HEK293T (cell line): ENCODE results near the gene YIPF6.
A peak's percentile ranks its signal among the peaks of the same experiment; 100 is the strongest.
"Not testable (repeated sequence)": the region's sequence is repeated elsewhere in the genome, so short reads cannot be mapped to it uniquely, and the experiment has no call there.

Experiments used
- CTCF ChIA-PET: fragments of 350-600 bp; formaldehyde crosslinking; extraction: SDS; loops from one replicate; lab custom pipeline; 2021; ENCODE audit warnings: antibody characterized with exemption, inconsistent platforms; lab: Yijun Ruan, JAX
- POLR2A ChIA-PET: fragments of 350-600 bp; formaldehyde crosslinking; extraction: SDS; loops from one replicate; lab custom pipeline; 2020; ENCODE audit warnings: antibody characterized with exemption, inconsistent platforms; lab: Yijun Ruan, JAX
- DNase-seq: peaks from one replicate; pipeline ENCODE4 v3.0.0; 2012; ENCODE audit warnings: mixed read lengths; ENCODE audit errors: extremely low spot score
- ARNT ChIP-seq: fragments of 450-650 bp; IDR thresholded peaks from 2 replicates; pipeline ENCODE4 v1.6.1; 2017; ENCODE audit warnings: mild to moderate bottlenecking
- BHLHE40 ChIP-seq: fragments of 450-650 bp; IDR thresholded peaks from 2 replicates; pipeline ENCODE4 v1.6.1; 2016; ENCODE audit warnings: mild to moderate bottlenecking, moderate library complexity, borderline replicate concordance
- CTBP1 ChIP-seq: fragments of 450-650 bp; IDR thresholded peaks from 2 replicates; pipeline ENCODE4 v1.6.1; 2016; ENCODE audit warnings: borderline replicate concordance
- ELF4 ChIP-seq: fragments of 450-650 bp; IDR thresholded peaks from 2 replicates; pipeline ENCODE4 v1.6.1; 2017; ENCODE audit warnings: antibody characterized with exemption
- FOXK2 ChIP-seq: fragments of 450-650 bp; IDR thresholded peaks from 2 replicates; pipeline ENCODE4 v1.6.1; 2016; ENCODE audit warnings: mild to moderate bottlenecking
- FOXM1 ChIP-seq: fragments of 450-650 bp; IDR thresholded peaks from 2 replicates; pipeline ENCODE4 v1.6.1; 2017; ENCODE audit warnings: mild to moderate bottlenecking, borderline replicate concordance
- HDGF ChIP-seq: fragments of 450-650 bp; IDR thresholded peaks from 2 replicates; pipeline ENCODE4 v1.6.1; 2017; ENCODE audit warnings: antibody characterized with exemption, borderline replicate concordance
- L3MBTL2 ChIP-seq: fragments of 450-650 bp; conservative IDR thresholded peaks from 2 replicates; pipeline ENCODE4 v1.6.1; 2016; ENCODE audit warnings: mild to moderate bottlenecking
- LEF1 ChIP-seq: fragments of 450-650 bp; IDR thresholded peaks from 2 replicates; pipeline ENCODE4 v1.6.1; 2017; ENCODE audit warnings: mild to moderate bottlenecking, borderline replicate concordance
- NFRKB ChIP-seq: fragments of 450-650 bp; IDR thresholded peaks from 2 replicates; pipeline ENCODE4 v1.6.1; 2016; ENCODE audit warnings: mild to moderate bottlenecking, moderate library complexity
- PKNOX1 ChIP-seq: fragments of 450-650 bp; IDR thresholded peaks from 2 replicates; pipeline ENCODE4 v1.6.1; 2016
- SP1 ChIP-seq: fragments of 450-650 bp; IDR thresholded peaks from 2 replicates; pipeline ENCODE4 v1.6.1; 2017
- SUZ12 ChIP-seq: fragments of 450-650 bp; IDR thresholded peaks from 2 replicates; pipeline ENCODE4 v1.6.1; 2016; ENCODE audit warnings: mild to moderate bottlenecking
- TARDBP ChIP-seq: fragments of 450-650 bp; IDR thresholded peaks from 2 replicates; pipeline ENCODE4 v1.6.1; 2016
- ZNF384 ChIP-seq: fragments of 450-650 bp; IDR thresholded peaks from 2 replicates; pipeline ENCODE4 v1.6.1; 2016

The YIPF6 gene

GRCh38 chrX:68487924-68488323 is 10.9 kb upstream of the YIPF6 start:
- CTCF ChIA-PET, result interaction anchor here (0.6 kb wide), 1 partner anchor 302 kb away, joined by 3 read pairs; no protein-coding TSS in a partner anchor
- TF ChIP-seq TARDBP (no peak), ZNF384 (no peak), ARNT (no peak), SUZ12 (no peak), LEF1 (no peak), HDGF (no peak), PKNOX1 (no peak), BHLHE40 (no peak), SP1 (no peak), FOXK2 (no peak), ELF4 (no peak), FOXM1 (no peak)
- POLR2A ChIA-PET, result no interaction called here
- no peak for DNase-seq

- TF ChIP-seq LEF1, result no peak
- TF ChIP-seq SUZ12, result no peak
- no peak for DNase-seq
- ChIA-PET POLR2A (no interaction called here), CTCF (no interaction called here)
Measured at GRCh38 chrX:68488657-68489056, 10.2 kb upstream of the YIPF6 start.

- ChIA-PET CTCF (interaction anchor here (0.6 to 1.3 kb wide), 3 partner anchors 27 to 294 kb away, joined by 3 to 5 read pairs (median 4); no protein-coding TSS in a partner anchor), POLR2A (interaction anchor here (0.7 kb wide), 1 partner anchor 57 kb away, joined by 3 read pairs; the partner anchor contains the start of gene OPHN1)
- TF ChIP-seq FOXK2 (no peak), ZNF384 (no peak), LEF1 (no peak), L3MBTL2 (no peak), BHLHE40 (no peak), SUZ12 (no peak), PKNOX1 (no peak), FOXM1 (no peak), CTBP1 (no peak), NFRKB (no peak), ARNT (no peak)
- peak; percentile 67 for DNase-seq
Measured at GRCh38 chrX:68490644-68491043, 8.2 kb upstream of the YIPF6 start.

- TF ChIP-seq LEF1, result no peak
- CTCF ChIA-PET, result no interaction called here
- DNase-seq, result no peak
- POLR2A ChIA-PET, result no interaction called here
Measured at GRCh38 chrX:68492583-68492982, 6.3 kb upstream of the YIPF6 start.

GRCh38 chrX:68493776-68494175 is 5.1 kb upstream of the YIPF6 start:
- CTCF ChIA-PET, DNase-seq, POLR2A ChIA-PET: not testable (repeated sequence)

- no peak for DNase-seq
- ChIA-PET POLR2A (interaction anchor here (1.0 kb wide), 1 partner anchor 10 kb away, joined by 4 read pairs; no protein-coding TSS in a partner anchor), CTCF (no interaction called here)
Measured at GRCh38 chrX:68498044-68498507, 775 bp upstream of the YIPF6 start.

GRCh38 chrX:68499543-68500504 is 973 bp downstream of the YIPF6 start:
- ChIA-PET POLR2A (no interaction called here), CTCF (no interaction called here)
- TF ChIP-seq CTBP1, result no peak
- TF ChIP-seq HDGF, result no peak
- no peak for TF ChIP-seq SUZ12
- no peak for TF ChIP-seq NFRKB
- TF ChIP-seq BHLHE40, result no peak
- TF ChIP-seq FOXK2, result no peak
- no peak for TF ChIP-seq LEF1
- no peak for TF ChIP-seq ZNF384
- TF ChIP-seq FOXM1, result no peak
- TF ChIP-seq ELF4, result no peak
- no peak for TF ChIP-seq SP1
- no peak for TF ChIP-seq PKNOX1
- DNase-seq, result no peak

More at GRCh38 chrX:68498044-68498507, 775 bp upstream of the YIPF6 start:
- TF ChIP-seq ZNF384 (0 out of 2 replicates have a peak, but pooled peaks have one; percentile 41), SUZ12 (no peak)
